HG03196 (cell line): ENCODE results near the gene TJP3.

Experiments
- ATAC-seq: cut with Tn5 transposase; IDR thresholded peaks from one replicate; pipeline ENCODE4 v1.9.1; 2021; ENCODE audit not compliant: unreplicated experiment

TJP3 gene

DNA sequence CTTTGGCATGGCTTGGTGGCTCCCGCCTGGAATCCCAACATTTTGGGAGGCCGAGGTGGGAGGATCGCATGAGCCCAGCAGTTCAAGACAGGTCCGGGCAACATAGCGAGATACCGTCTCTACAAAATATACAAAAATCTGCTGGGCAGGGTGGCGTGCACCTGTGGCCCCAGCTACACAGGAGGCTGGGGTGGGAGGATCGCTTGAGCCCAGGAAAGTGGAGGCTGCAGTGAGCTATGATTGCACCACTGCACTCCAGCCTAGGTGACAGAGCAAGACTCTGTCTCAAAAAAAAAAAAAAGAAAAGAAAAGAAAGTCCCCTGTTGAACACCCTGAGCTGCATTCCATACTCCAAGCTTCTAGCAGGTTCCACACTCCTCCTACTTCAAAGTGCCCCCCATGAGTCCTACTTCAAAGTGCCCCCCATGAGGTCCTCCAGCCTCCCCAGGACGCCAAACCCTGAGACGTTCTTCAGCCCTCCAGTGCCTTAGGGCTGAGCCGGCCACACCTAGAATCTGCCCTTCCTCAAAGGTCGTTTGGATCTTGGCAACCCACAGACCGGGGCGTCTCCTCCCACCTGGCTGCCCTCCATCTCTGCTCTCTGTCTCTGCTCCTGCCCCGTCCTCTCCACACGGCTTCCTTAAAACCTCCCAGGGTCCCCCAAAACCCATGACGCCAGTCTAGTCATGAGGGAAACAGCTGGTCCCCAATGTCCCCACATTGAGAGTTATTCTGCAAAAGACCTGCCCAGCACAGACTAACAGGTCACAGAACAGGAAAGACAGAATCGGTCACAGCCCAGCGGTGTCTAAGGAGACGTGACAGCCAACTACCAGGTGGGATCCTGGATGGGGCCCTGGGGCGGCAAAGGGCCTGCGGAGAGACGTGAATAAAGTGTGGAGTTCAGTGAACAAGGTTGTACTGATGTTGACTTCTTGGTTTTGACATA, 4.8 kb downstream of the TJP3 start:
- no peak for ATAC-seq

GRCh38 chr19:3716147-3716668, 8.0 kb downstream of the TJP3 start:
- no peak for ATAC-seq

DNA sequence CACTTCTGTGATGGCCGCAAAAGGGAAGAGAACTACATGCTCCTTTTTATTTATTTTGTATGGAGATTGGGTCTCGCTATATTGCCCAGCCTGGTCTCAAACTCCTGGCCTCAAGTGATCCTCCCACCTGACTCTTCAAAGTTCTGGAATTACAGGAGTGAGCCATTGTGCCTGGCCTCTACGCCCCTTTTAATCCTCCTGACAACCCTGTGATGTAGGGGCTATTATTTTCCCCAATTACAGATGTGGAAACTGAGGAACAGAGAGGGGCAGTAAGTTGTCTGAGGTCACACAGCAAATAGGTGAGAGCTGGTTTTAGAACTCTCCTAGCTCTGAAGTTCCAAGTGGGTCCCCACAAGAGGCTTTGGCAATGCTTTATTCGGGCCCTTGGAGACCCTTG, 11.7 kb downstream of the TJP3 start:
- ATAC-seq, result no peak

- no peak for ATAC-seq
Observed at GRCh38 chr19:3720349-3720917, 12.2 kb downstream of the TJP3 start.

GRCh38 chr19:3721131-3721886, 13.1 kb downstream of the TJP3 start:
- ATAC-seq, result no peak

DNA sequence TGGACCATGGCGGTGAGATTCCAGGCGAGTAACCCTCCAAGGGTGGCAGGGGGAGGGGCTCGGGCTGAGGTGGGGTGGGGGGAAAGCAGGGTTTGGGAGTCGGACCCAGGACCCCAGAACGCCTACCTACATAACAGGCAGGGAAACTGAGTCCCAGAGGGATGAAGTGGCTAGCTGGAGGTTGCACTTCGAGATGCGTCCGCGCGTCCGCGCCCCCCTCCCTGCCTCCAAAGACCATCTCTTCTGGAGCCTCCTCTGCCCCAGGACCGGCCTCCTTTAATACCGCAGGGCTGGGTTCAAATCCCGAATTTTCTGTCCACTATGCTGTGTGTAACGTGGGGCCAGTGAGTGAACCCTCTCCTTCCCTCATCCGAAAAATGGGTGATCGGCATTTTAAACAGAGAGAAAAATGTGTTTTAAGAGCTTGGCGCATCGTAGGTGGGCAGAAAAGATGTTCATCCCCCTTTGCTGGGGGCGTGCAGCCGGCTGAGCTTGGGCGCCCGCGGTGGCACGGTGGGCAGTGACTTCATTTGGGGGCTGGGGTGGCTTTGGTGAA, 13.8 kb downstream of the TJP3 start:
- no peak for ATAC-seq

GRCh38 chr19:3722443-3723109, 14.4 kb downstream of the TJP3 start:
- ATAC-seq, result no peak

DNA sequence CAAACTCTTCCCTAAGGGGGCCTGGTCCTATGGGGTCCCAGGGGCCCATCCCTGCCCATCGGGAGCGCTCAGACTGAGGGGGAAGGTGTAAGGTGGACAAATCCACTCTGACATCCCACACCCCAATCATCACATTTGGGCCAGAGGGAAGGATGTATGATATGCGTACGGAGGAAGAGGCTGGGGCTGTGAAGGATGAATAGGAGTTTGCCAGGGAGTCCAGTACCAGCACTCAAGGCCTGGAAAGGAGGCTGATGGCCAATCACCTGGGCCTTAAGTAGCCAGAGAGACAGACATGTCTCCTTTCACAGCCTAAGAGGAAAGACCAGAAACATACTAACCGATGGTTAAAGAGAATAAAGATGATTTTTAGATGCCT, 14.9 kb downstream of the TJP3 start:
- no peak for ATAC-seq

DNA sequence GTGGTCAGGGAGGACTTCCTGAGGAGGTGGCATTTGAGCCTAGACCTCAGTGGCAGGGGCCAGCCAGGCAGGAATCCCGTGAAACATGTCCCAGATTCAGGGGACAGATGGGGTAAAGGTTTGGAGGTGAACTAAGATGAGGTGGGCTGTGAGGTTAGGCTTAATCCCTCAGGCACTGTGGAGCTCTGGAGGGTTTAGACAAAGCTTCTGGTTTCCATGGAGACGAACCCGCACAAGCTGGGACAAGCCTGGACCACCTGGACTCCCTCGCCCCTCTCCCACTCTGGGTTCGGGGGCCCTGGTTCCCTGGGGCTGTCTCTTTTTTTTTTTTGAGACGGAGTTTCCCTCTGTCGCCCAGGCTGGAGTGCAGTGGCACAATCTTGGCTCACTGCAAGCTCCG, 15.7 kb downstream of the TJP3 start:
- ATAC-seq, result no peak

DNA sequence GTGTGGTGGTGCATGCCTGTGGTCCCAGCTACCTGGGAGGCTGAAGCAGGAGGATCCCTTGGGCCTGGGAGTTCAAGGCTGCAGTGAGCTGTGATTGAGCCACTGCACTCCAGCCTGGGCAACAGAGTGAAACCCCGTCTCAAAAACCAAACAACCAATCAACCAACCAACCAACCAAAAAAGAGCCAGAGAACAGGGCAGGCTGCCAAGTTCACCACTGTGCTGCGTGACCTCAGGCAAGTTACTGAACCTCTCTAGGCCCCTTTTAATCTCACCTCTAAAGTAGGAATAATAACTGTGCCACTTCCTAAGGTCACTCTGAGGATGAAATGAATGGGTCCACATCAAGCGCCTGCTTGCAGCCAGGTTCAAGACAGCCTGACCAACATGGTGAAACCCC, 16.9 kb downstream of the TJP3 start:
- no peak for ATAC-seq

GRCh38 chr19:3725640-3726310, 17.6 kb downstream of the TJP3 start:
- no peak for ATAC-seq

GRCh38 chr19:3730457-3730958, 22.3 kb downstream of the TJP3 start:
- no peak for ATAC-seq

DNA sequence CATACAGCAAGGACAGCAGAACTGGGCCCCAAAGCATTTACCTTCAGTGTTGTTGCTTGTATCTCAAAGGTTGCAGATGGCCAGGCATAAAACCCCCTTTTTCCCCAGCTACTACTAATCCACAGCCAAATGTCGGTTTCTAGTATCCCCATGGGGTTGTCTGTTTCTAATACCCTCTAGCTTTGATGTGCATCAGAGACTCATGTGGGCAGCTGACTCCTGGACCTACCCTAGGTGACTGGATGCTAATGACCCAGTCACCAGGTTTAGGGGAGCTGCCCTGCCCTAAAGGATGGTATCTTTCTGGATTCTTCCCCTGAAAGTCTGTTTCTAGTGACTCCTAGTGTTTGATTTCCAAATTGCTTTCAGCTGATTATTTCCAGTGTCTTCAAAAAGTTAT, 23.9 kb downstream of the TJP3 start:
- ATAC-seq, result no peak

- no peak for ATAC-seq
Observed at GRCh38 chr19:3733549-3734309, 25.5 kb downstream of the TJP3 start.

- ATAC-seq, result no peak
Observed at GRCh38 chr19:3734310-3734600, 26.1 kb downstream of the TJP3 start.

- ATAC-seq, result no peak
Observed at GRCh38 chr19:3736106-3736724, 28.0 kb downstream of the TJP3 start.

GRCh38 chr19:3737487-3738205, 29.5 kb downstream of the TJP3 start:
- no peak for ATAC-seq

GRCh38 chr19:3738477-3739220, 30.5 kb downstream of the TJP3 start:
- no peak for ATAC-seq
